ENCODE results near the gene NLGN1.

- TF ChIP-seq CTCF (IDR thresholded peaks at IDR 0.05): no peak
- no peak for TF ChIP-seq POLR2A (IDR thresholded peaks at IDR 0.05)
Observed at GRCh38 chr3:174097686-174098085, 700.1 kb downstream of the NLGN1 start.
